22Rv1 (cell line): ENCODE results near the gene BCAT1.

Experiments
- H3K27ac ChIP-seq: fragments of 450-650 bp; 2 replicates; pipeline ENCODE4 v1.5.1; 2017
- ZFX ChIP-seq: fragments of 450-650 bp; IDR thresholded peaks from 2 replicates; pipeline ENCODE4 v1.6.1; 2017; ENCODE audit warnings: antibody characterized with exemption, borderline replicate concordance
- TF ChIP-seq, protein P1 (sequence below): fragments of 450-650 bp; IDR thresholded peaks from 2 replicates; pipeline ENCODE4 v1.5.1; 2017; ENCODE audit warnings: mild to moderate bottlenecking

Gene BCAT1

DNA sequence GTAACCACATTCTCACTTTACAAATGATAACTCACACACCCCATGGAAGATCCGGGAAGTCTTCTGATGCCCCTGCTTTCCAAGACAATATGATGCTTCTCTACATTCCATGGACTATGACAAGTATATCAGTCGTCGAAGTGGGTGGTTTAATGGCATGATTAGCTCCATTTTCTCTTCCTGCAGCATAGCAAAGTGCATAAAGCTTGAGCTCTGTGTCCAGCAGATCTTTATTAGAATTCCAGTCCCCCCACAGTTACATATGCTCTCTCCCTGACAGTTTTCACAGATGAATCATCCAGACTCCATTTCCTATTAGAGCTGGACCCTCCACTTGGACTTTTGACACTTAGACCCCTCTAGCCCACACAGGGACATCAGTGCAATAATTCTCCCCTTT, 174.9 kb downstream of the BCAT1 start:
- TF ChIP-seq ZFX: no peak
- TF ChIP-seq, protein P1, sequence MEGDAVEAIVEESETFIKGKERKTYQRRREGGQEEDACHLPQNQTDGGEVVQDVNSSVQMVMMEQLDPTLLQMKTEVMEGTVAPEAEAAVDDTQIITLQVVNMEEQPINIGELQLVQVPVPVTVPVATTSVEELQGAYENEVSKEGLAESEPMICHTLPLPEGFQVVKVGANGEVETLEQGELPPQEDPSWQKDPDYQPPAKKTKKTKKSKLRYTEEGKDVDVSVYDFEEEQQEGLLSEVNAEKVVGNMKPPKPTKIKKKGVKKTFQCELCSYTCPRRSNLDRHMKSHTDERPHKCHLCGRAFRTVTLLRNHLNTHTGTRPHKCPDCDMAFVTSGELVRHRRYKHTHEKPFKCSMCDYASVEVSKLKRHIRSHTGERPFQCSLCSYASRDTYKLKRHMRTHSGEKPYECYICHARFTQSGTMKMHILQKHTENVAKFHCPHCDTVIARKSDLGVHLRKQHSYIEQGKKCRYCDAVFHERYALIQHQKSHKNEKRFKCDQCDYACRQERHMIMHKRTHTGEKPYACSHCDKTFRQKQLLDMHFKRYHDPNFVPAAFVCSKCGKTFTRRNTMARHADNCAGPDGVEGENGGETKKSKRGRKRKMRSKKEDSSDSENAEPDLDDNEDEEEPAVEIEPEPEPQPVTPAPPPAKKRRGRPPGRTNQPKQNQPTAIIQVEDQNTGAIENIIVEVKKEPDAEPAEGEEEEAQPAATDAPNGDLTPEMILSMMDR: no peak
- H3K27ac ChIP-seq: no peak overlapping the region

DNA sequence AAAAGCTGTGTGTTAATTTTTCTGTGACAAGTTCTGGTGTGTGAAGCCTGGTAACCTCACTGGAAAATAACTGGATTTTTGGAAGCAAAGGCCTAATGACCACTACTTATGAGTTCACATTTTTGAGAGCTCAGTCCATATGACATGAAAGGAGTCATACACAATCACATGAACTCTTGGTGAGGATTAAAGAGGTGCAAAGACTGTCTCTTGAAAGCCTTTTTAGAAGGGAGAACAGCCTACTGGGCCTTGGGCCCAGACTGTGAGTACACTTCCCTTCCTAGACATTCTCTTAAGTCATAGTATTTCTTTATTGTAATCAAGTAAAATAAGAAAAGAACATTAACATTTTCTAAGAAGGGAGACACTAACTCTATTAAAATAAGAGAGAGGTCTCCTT, 176.1 kb downstream of the BCAT1 start:
- no peak for TF ChIP-seq ZFX
- TF ChIP-seq, protein P1: no peak
- no peak overlapping the region for H3K27ac ChIP-seq

DNA sequence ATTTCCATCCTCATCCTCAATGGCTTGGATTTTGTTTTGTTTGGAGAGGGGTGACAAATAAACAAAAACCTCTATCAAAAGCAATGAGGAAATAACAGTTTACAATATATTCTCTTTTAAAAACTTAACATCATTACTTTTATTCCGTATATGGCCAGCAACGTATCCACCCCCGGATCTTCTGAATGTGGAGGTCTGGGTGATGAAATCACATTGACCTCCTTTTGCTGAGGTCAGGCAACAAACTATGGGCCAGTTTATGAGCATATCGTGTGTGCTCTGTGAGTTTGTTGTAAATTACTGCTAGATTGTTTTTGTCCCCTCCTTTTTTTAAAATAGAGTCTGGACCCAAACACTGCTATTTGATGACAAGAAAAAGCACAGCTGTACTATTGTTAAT, 178.1 kb downstream of the BCAT1 start:
- TF ChIP-seq, protein P1: no peak
- TF ChIP-seq ZFX: no peak
- H3K27ac ChIP-seq: no peak overlapping the region

DNA sequence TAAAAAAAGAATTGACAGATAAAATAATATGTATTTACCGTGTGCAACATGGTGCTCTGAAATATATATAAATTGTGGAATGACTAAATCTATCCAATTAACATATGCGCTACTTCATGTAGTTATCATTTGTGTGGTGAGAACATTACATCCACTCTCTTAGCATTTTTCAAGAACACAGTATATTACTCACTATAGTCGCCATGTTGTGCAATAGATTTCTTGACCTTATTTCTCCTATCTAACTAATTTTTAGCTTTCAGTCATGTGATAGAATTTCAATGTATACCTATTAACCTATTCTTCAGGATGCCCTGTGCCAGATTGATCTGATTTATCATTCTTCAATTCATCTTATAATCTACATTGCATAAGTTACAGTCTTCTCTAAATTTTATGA, 178.6 kb downstream of the BCAT1 start:
- no peak overlapping the region for H3K27ac ChIP-seq
- TF ChIP-seq, protein P1: no peak
- no peak for TF ChIP-seq ZFX

DNA sequence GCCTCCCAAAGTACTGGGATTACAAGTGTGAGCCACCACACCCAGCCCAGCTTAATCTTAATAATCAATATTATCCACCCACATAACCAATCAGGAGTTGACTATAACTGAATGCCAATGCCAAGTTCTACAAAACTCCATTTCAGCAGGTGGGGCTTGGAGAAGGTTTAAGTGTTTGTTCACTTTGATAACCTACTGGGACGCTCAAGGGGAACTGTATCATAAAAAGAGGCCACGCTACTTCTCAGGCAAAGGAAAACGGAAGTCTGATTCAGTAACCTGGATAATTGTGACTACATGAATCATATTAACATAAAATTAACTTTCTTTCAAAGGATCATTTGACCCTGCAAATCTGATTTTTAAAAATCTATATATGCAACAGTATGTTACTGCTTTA, 179.2 kb downstream of the BCAT1 start:
- TF ChIP-seq, protein P1: no peak
- TF ChIP-seq ZFX: no peak
- no peak overlapping the region for H3K27ac ChIP-seq

DNA sequence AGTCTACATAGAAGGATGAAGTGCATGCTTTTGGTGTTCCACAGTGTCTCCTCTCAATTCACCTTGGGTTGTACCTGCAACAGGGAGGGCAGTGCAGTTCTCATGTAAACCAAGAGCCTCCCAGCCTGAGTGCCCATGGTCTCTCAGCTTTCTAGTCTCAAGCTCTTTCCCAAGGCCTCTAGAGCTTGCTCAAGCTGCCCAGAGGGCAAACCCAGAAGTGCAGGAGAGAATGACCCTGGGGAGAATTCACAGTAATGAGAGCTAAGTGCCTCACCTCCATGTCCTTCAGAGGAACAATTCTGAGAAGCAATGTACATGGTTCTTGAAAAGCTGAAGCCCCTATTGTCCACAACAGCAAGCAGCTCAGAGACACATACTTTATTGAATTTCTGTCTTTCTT, 180.5 kb downstream of the BCAT1 start:
- no peak for TF ChIP-seq ZFX
- TF ChIP-seq, protein P1: no peak
- no peak overlapping the region for H3K27ac ChIP-seq

DNA sequence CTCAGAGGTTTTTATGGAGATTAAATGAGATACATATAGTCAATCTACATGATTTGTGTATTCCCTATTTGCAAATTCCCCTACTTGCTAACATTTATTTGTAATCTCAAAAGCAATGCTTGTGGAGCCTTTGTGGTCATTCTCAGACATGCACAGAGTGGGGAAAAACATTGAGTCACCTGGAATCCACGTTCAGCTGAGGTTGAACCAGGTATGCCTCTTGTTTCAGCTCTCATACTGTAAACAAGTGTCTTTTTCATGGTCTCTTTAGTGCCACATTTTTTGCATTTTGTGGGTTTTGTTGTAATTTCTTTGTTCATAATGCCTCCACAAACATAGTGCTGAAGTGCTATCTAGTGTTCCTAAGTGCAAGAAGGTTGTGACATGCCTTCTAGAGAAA, 181.9 kb downstream of the BCAT1 start:
- H3K27ac ChIP-seq: no peak overlapping the region
- TF ChIP-seq, protein P1: no peak
- TF ChIP-seq ZFX: no peak
